RPMI8226 (cell line): ENCODE measurements around the gene RAD1.

ENCODE experiments used
- DNase-seq: peaks from one replicate; pipeline ENCODE4 v3.0.0-alpha.2; 2015

Gene RAD1

GRCh38 chr5:34914671-34915138, 599 bp downstream of the RAD1 start:
- peak; percentile 11 for DNase-seq

GRCh38 chr5:34913072-34913471, 2.2 kb downstream of the RAD1 start:
- DNase-seq, result no peak

- DNase-seq, result no peak
Measured at GRCh38 chr5:34905564-34905963, 9.7 kb downstream of the RAD1 start.

GRCh38 chr5:34903260-34903659, 12.0 kb downstream of the RAD1 start:
- no peak for DNase-seq

- no peak for DNase-seq
Measured at GRCh38 chr5:34900652-34901051, 14.7 kb downstream of the RAD1 start.

- no peak for DNase-seq
Measured at GRCh38 chr5:34899066-34899465, 16.2 kb downstream of the RAD1 start.

- DNase-seq, result peak; percentile 53
Measured at GRCh38 chr5:34898258-34898895, 16.9 kb downstream of the RAD1 start.

- no peak for DNase-seq
Measured at GRCh38 chr5:34897646-34898045, 17.7 kb downstream of the RAD1 start.

GRCh38 chr5:34895641-34896419, 19.5 kb downstream of the RAD1 start:
- no peak for DNase-seq

GRCh38 chr5:34894716-34895115, 20.6 kb downstream of the RAD1 start:
- no peak for DNase-seq

GRCh38 chr5:34892414-34892813, 22.9 kb downstream of the RAD1 start:
- no peak for DNase-seq

- DNase-seq, result no peak
Measured at GRCh38 chr5:34891981-34892380, 23.3 kb downstream of the RAD1 start.

- DNase-seq, result no peak
Measured at GRCh38 chr5:34889394-34889793, 25.9 kb downstream of the RAD1 start.

- no peak for DNase-seq
Measured at GRCh38 chr5:34886392-34887119, 28.7 kb downstream of the RAD1 start.

GRCh38 chr5:34881246-34881645, 34.1 kb downstream of the RAD1 start:
- DNase-seq, result no peak

- no peak for DNase-seq
Measured at GRCh38 chr5:34876275-34876674, 39.0 kb downstream of the RAD1 start.

GRCh38 chr5:34870382-34870781, 44.9 kb downstream of the RAD1 start:
- DNase-seq, result no peak

- no peak for DNase-seq
Measured at GRCh38 chr5:34869256-34869655, 46.0 kb downstream of the RAD1 start.

- DNase-seq, result no peak
Measured at GRCh38 chr5:34868791-34869190, 46.5 kb downstream of the RAD1 start.

GRCh38 chr5:34867660-34868059, 47.6 kb downstream of the RAD1 start:
- DNase-seq, result no peak

- no peak for DNase-seq
Measured at GRCh38 chr5:34866989-34867471, 48.3 kb downstream of the RAD1 start.

- no peak for DNase-seq
Measured at GRCh38 chr5:34865091-34865490, 50.2 kb downstream of the RAD1 start.

GRCh38 chr5:34863946-34864345, 51.4 kb downstream of the RAD1 start:
- DNase-seq, result no peak

GRCh38 chr5:34859253-34859652, 56.1 kb downstream of the RAD1 start:
- no peak for DNase-seq
